H1 (cell line): ENCODE data around the gene LYVE1. TPM values are rescaled to one million over a fixed set of nuclear protein-coding genes. Genes with fewer than 3 reads are reported as not detected.

Experiments
- CTCF ChIA-PET: fragments of 300-600 bp; sonication (Branson Sonifier 250); formaldehyde crosslinking; loops from one replicate; lab custom pipeline; 2021; ENCODE audit not compliant: partially characterized antibody; lab: Charles Lee
- POLR2A ChIA-PET: fragments of 300-600 bp; sonication (Branson Sonifier 250); formaldehyde crosslinking; loops from one replicate; lab custom pipeline; 2021; ENCODE audit warnings: inconsistent platforms; ENCODE audit not compliant: partially characterized antibody; lab: Charles Lee
- DNase-seq, 2 experiments: peaks; one replicate each; pipeline versions ENCODE4 v3.0.0 to v3.0.0-alpha.2; 2010 to 2022; ENCODE audit warnings: low spot score in 2 of 2, low read depth in 1 of 2, mixed read lengths in 1 of 2
- FAIRE-seq: peaks from 2 replicates; lab custom pipeline; 2011; peaks lifted over from hg19 to GRCh38; lab: Jason Lieb, UNC
- H2AFZ ChIP-seq: 2 replicates; pipeline ENCODE4 v1.8.1; 2012; ENCODE audit warnings: low read length, inconsistent platforms
- H2AK5ac ChIP-seq: 2 replicates; pipeline ENCODE4 v1.6.1; 2013; ENCODE audit warnings: low read depth, low read length
- H2BK120ac ChIP-seq: replicated peaks from 2 replicates; pipeline ENCODE3; 2013; ENCODE audit warnings: low read depth, low read length, inconsistent platforms
- H2BK12ac ChIP-seq: 2 replicates; pipeline ENCODE4 v1.6.1; 2013; ENCODE audit warnings: low read depth, low read length
- H2BK15ac ChIP-seq: 2 replicates; pipeline ENCODE4 v1.6.1; 2013; ENCODE audit warnings: low read length
- H2BK20ac ChIP-seq: 2 replicates; pipeline ENCODE4 v1.6.1; 2013; ENCODE audit warnings: low read length
- H2BK5ac ChIP-seq: 2 replicates; pipeline ENCODE4 v1.6.1; 2013; ENCODE audit warnings: low read depth, low read length
- H3K14ac ChIP-seq: 2 replicates; pipeline ENCODE4 v1.6.1; 2013; ENCODE audit warnings: inconsistent platforms; ENCODE audit not compliant: insufficient read length
- H3K18ac ChIP-seq: 2 replicates; pipeline ENCODE4 v1.6.1; 2013; ENCODE audit warnings: low read length; ENCODE audit errors: extremely low read depth
- H3K23ac ChIP-seq: 2 replicates; pipeline ENCODE4 v1.6.1; 2013; ENCODE audit warnings: inconsistent platforms; ENCODE audit not compliant: insufficient read length
- H3K23me2 ChIP-seq: 2 replicates; pipeline ENCODE4 v1.6.1; 2013; ENCODE audit warnings: low read depth, low read length
- H3K27ac ChIP-seq: 2 replicates; pipeline ENCODE4 v1.6.1; 2011; ENCODE audit warnings: low read depth, low read length, inconsistent platforms
- H3K27me3 ChIP-seq, 4 experiments: replicated peaks in 1 of 4; 1 replicate in 1 of 4; 2 replicates in 3 of 4; pipeline versions ENCODE4 v1.6.1 to v1.8.1; 2011 to 2013; ENCODE audit warnings: low read length in 3 of 4, mild to moderate bottlenecking in 3 of 4, inconsistent platforms in 2 of 4, mixed read lengths in 2 of 4, moderate library complexity in 1 of 4; ENCODE audit not compliant: control insufficient read depth in 3 of 4, insufficient read depth in 3 of 4; ENCODE audit errors: extremely low read depth in 1 of 4
- H3K36me3 ChIP-seq, 4 experiments: 2 replicates each; pipeline versions ENCODE4 v1.6.1 to v1.8.1; 2011 to 2013; ENCODE audit warnings: mild to moderate bottlenecking in 4 of 4, low read length in 3 of 4, moderate library complexity in 2 of 4, control low read depth in 1 of 4, inconsistent platforms in 1 of 4; ENCODE audit not compliant: insufficient read depth in 4 of 4, control insufficient read depth in 2 of 4
- H3K4ac ChIP-seq: replicated peaks from 2 replicates; pipeline ENCODE3; 2013; ENCODE audit warnings: low read length, low read depth, mixed read lengths, inconsistent platforms; ENCODE audit not compliant: insufficient read length
- H3K4me1 ChIP-seq, 4 experiments: replicated peaks in 1 of 4; 1 replicate in 1 of 4; 2 replicates in 3 of 4; pipeline versions ENCODE4 v1.6.1 to v1.8.1; 2011 to 2013; ENCODE audit warnings: low read length in 3 of 4, inconsistent platforms in 2 of 4, mixed read lengths in 1 of 4; ENCODE audit not compliant: insufficient read depth in 4 of 4, control insufficient read depth in 3 of 4
- H3K4me2 ChIP-seq, 2 experiments: 2 replicates each; pipeline versions ENCODE4 v1.6.1 to v1.8.1; 2011 to 2013; ENCODE audit warnings: low read depth in 2 of 2, low read length in 2 of 2, control low read depth in 1 of 2, inconsistent platforms in 1 of 2, mild to moderate bottlenecking in 1 of 2; ENCODE audit not compliant: insufficient read depth in 1 of 2
- H3K4me3 ChIP-seq, 4 experiments: fragments of 200-600, 300-600 bp in 1 of 4; sonication (generic), shearing (Covaris generic), sonication (Bioruptor Twin) in 1 of 4; 2 replicates each; pipeline versions ENCODE4 v1.5.1 to v1.8.1; 2011 to 2016; ENCODE audit warnings: low read length in 4 of 4, low read depth in 3 of 4, control low read depth in 2 of 4, inconsistent platforms in 2 of 4, mild to moderate bottlenecking in 2 of 4, mixed read lengths in 1 of 4, moderate library complexity in 1 of 4; ENCODE audit not compliant: insufficient read depth in 2 of 4; ENCODE audit errors: extremely low read depth in 1 of 4
- H3K56ac ChIP-seq: replicated peaks from 2 replicates; pipeline ENCODE3; 2013; ENCODE audit warnings: low read depth, mild to moderate bottlenecking, mixed read lengths, low read length, inconsistent platforms; ENCODE audit not compliant: insufficient read length
- H3K79me1 ChIP-seq: 2 replicates; pipeline ENCODE4 v1.6.1; 2013; ENCODE audit warnings: low read depth, low read length, control low read depth
- H3K79me2 ChIP-seq, 2 experiments: 2 replicates each; pipeline versions ENCODE4 v1.6.1 to v1.8.1; 2012 to 2013; ENCODE audit warnings: low read length in 2 of 2, mild to moderate bottlenecking in 2 of 2, inconsistent platforms in 1 of 2; ENCODE audit not compliant: insufficient read depth in 2 of 2, control insufficient read depth in 1 of 2
- H3K9ac ChIP-seq, 4 experiments: replicated peaks in 1 of 4; 1 replicate in 1 of 4; 2 replicates in 3 of 4; pipeline versions ENCODE4 v1.6.1 to v1.8.1; 2011 to 2013; ENCODE audit warnings: low read depth in 3 of 4, low read length in 3 of 4, control low read depth in 2 of 4, mild to moderate bottlenecking in 2 of 4, moderate library complexity in 2 of 4, inconsistent platforms in 1 of 4; ENCODE audit errors: extremely low read depth in 1 of 4
- H3K9me3 ChIP-seq, 2 experiments: 2 replicates each; pipeline versions ENCODE4 v1.6.1 to v1.8.1; 2012 to 2013; ENCODE audit warnings: mild to moderate bottlenecking in 2 of 2, moderate library complexity in 2 of 2, control low read depth in 1 of 2, inconsistent platforms in 1 of 2, low read depth in 1 of 2, low read length in 1 of 2, mixed read lengths in 1 of 2; ENCODE audit not compliant: insufficient read depth in 2 of 2
- H4K20me1 ChIP-seq, 2 experiments: replicated peaks in 1 of 2; 2 replicates each; pipeline versions ENCODE3 to v1.8.1; 2011 to 2013; ENCODE audit warnings: inconsistent platforms in 2 of 2, low read length in 2 of 2, mild to moderate bottlenecking in 1 of 2; ENCODE audit not compliant: insufficient read depth in 2 of 2, control insufficient read depth in 1 of 2
- H4K5ac ChIP-seq: 2 replicates; pipeline ENCODE4 v1.6.1; 2013; ENCODE audit warnings: low read length, low read depth, mixed read lengths, inconsistent platforms; ENCODE audit not compliant: insufficient read length
- H4K8ac ChIP-seq: 2 replicates; pipeline ENCODE4 v1.8.0; 2013; ENCODE audit warnings: mild to moderate bottlenecking, moderate library complexity, low read length, inconsistent platforms; ENCODE audit not compliant: insufficient read depth; ENCODE audit errors: extremely low read depth
- H4K91ac ChIP-seq: replicated peaks from 2 replicates; pipeline ENCODE3; 2013; ENCODE audit warnings: low read length, mixed read lengths, inconsistent platforms; ENCODE audit not compliant: insufficient read length
- ASH2L ChIP-seq: fragments of 200-600, 300-600 bp; sonication (generic); IDR thresholded peaks from one replicate; pipeline ENCODE4 v1.7.1; 2017; ENCODE audit warnings: low read length
- BRCA1 ChIP-seq: IDR thresholded peaks from 2 replicates; pipeline ENCODE4 v1.6.1; 2012; ENCODE audit warnings: low read depth, low read length, improper control_type of control experiment
- CHD2 ChIP-seq: IDR thresholded peaks from 2 replicates; pipeline ENCODE4 v1.6.1; 2012; ENCODE audit warnings: low read length, improper control_type of control experiment
- GTF2F1 ChIP-seq: IDR thresholded peaks from 2 replicates; pipeline ENCODE4 v1.6.1; 2012; ENCODE audit warnings: low read depth, low read length, improper control_type of control experiment, borderline replicate concordance
- HDAC2 ChIP-seq, 2 experiments: fragments of 300-600 bp in 1 of 2; sonication (generic) in 1 of 2; IDR thresholded peaks; 2 replicates each; pipeline ENCODE4 v1.6.1; 2011 to 2012; ENCODE audit warnings: low read depth in 2 of 2, low read length in 2 of 2, mild to moderate bottlenecking in 2 of 2, moderate library complexity in 2 of 2, borderline replicate concordance in 1 of 2, inconsistent platforms in 1 of 2
- RAD21 ChIP-seq, 2 experiments: IDR thresholded peaks in 1 of 2; conservative IDR thresholded peaks in 1 of 2; 2 replicates each; pipeline ENCODE4 v1.6.1; 2011; ENCODE audit warnings: low read depth in 2 of 2, low read length in 2 of 2, improper control_type of control experiment in 1 of 2, inconsistent platforms in 1 of 2, mild to moderate bottlenecking in 1 of 2, moderate library complexity in 1 of 2
- RXRA ChIP-seq: IDR thresholded peaks from 2 replicates; pipeline ENCODE4 v1.6.1; 2011; ENCODE audit warnings: low read depth, mild to moderate bottlenecking, low read length, moderate library complexity; ENCODE audit not compliant: insufficient read depth
- SAP30 ChIP-seq: fragments of 300-600 bp; sonication (generic); IDR thresholded peaks from 2 replicates; pipeline ENCODE4 v1.7.1; 2012; ENCODE audit warnings: low read length, moderate library complexity, mild to moderate bottlenecking, inconsistent platforms; ENCODE audit not compliant: insufficient read depth, insufficient replicate concordance
- SIN3A ChIP-seq, 2 experiments: IDR thresholded peaks in 1 of 2; conservative IDR thresholded peaks in 1 of 2; 2 replicates each; pipeline ENCODE4 v1.6.1; 2011 to 2012; ENCODE audit warnings: low read length in 2 of 2, improper control_type of control experiment in 1 of 2, low read depth in 1 of 2, mild to moderate bottlenecking in 1 of 2
- SP2 ChIP-seq: IDR thresholded peaks from 2 replicates; pipeline ENCODE4 v1.6.1; 2012; ENCODE audit warnings: mild to moderate bottlenecking, low read length, inconsistent platforms
- TEAD4 ChIP-seq: IDR thresholded peaks from 2 replicates; pipeline ENCODE4 v1.6.1; 2012; ENCODE audit warnings: low read depth, low read length, inconsistent platforms, mixed read lengths
- YY1 ChIP-seq: IDR thresholded peaks from 2 replicates; pipeline ENCODE4 v1.6.1; 2011; ENCODE audit warnings: low read depth, mild to moderate bottlenecking, low read length
- WGBS, 2 experiments: shearing (Covaris generic) in 1 of 2; methylation state at CpG; one replicate each; pipeline versions ENCODE4 v1.1.6 to v1.1.7; 2013 to 2015; ENCODE audit warnings: low lambda C conversion rate in 2 of 2, mixed read lengths in 2 of 2, inconsistent platforms in 1 of 2, low coverage in 1 of 2, missing lambda C conversion rate in 1 of 2; ENCODE audit not compliant: insufficient replicate concordance in 2 of 2, insufficient coverage in 1 of 2, insufficient read length in 1 of 2; ENCODE audit errors: extremely low coverage in 1 of 2, missing lambda C conversion rate in 1 of 2; 5-methylcytosine and 5-hydroxymethylcytosine counted together
- polyA plus RNA-seq, 7 experiments: library from polyadenylated mRNA; depleted of rRNA in 3 of 7; stranded (reverse) in 5 of 7; unstranded in 2 of 7; fragments of >200 nt in 5 of 7; fragments of 200-250 nt in 2 of 7; gene quantifications; 1 replicate in 5 of 7; 2 replicates in 1 of 7; 4 replicates in 1 of 7; pipeline versions ENCODE4 v1.2.1 to v1.2.3, GENCODE V29; 2011 to 2013; ENCODE audit warnings: missing spikeins in 2 of 7, mixed read lengths in 2 of 7
- total RNA-seq: library from RNA; stranded (reverse); fragmentation: NEBNext Ultra II Directional; extraction: Animal tissue kit (Norgen Biotek cat#: 25700); gene quantifications from 2 replicates; pipeline ENCODE4 v1.2.1, GENCODE V29; 2021
- TF ChIP-seq, protein P1 (sequence below): IDR thresholded peaks from 2 replicates; pipeline ENCODE4 v1.6.1; 2011; ENCODE audit warnings: low read length, improper control_type of control experiment

The LYVE1 gene
- total and polyA plus RNA-seq, 2 of the 8 experiments (the other 6 are each of a cell fraction or from before 2014, with no cell fraction given), result 0.09 TPM; not detected in 1

DNA sequence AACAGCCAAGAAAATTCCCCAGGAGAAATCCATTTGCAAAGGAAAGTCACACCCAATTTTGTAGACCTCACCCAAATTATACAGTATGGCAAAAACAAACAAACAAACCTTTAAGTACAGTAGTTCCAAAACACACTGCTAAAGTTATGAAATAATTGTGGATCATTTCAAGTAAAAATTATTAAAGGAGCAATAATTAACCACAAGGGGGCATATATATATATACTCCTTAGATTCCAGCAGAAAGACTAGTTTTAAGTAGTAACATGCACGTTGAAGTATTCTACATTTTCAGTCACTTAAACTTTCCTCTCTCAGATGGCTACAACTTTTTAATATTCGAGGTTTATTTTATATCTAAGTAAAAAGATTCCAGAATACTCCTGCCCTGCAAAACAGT lies 54.3 kb downstream of the LYVE1 start:
- H2BK5ac ChIP-seq, result no peak overlapping the region
- no peaks in the 10 kb centered on the region for H3K36me3 ChIP-seq
- ChIA-PET POLR2A (no interaction called here), CTCF (interaction anchor here (1.2 to 1.7 kb wide), 6 partner anchors 9 to 104 kb away, joined by 3 to 6 read pairs (median 4); partner anchors contain the start of gene AMPD3)
- H3K4ac ChIP-seq, result no peak overlapping the region
- no peak overlapping the region for H3K18ac ChIP-seq
- H4K20me1 ChIP-seq, result no peaks in the 10 kb centered on the region
- H3K4me2 ChIP-seq, result no peak overlapping the region
- no peak overlapping the region for H2BK15ac ChIP-seq
- no peak overlapping the region for H2BK120ac ChIP-seq
- FAIRE-seq (no peak), DNase-seq (no peak)
- no peaks in the 10 kb centered on the region for H3K27me3 ChIP-seq
- H3K79me2 ChIP-seq, result no peaks in the 10 kb centered on the region
- WGBS, 2 experiments, result 82% methylated on average over 2 of the region's 2 CpGs; no CpG with 5 or more reads in 1 of the 2 experiments
- H4K8ac ChIP-seq, result no peak overlapping the region
- no peak overlapping the region for H4K91ac ChIP-seq
- H3K4me3 ChIP-seq, result no peak overlapping the region
- no peaks in the 10 kb centered on the region for H3K79me1 ChIP-seq
- no peak overlapping the region for H3K14ac ChIP-seq
- no peak overlapping the region for H4K5ac ChIP-seq
- H2AFZ ChIP-seq, result no peak overlapping the region
- H3K4me1 ChIP-seq, result peaks cover 2 to 7% (median 6%) of the 10 kb centered on the region in 4 experiments; a peak in 4 of 7 replicates
- no peak overlapping the region for H2BK20ac ChIP-seq
- no peak overlapping the region for H3K23ac ChIP-seq
- no peak overlapping the region for H3K27ac ChIP-seq
- no peaks in the 10 kb centered on the region for H3K9me3 ChIP-seq
- no peak overlapping the region for H3K56ac ChIP-seq
- H2AK5ac ChIP-seq, result no peak overlapping the region
- no peak overlapping the region for H2BK12ac ChIP-seq
- no peaks in the 10 kb centered on the region for H3K23me2 ChIP-seq
- H3K9ac ChIP-seq, result no peak overlapping the region
- no peak for TF ChIP-seq TEAD4
- no peak for TF ChIP-seq GTF2F1
- no peak for TF ChIP-seq YY1
- TF ChIP-seq HDAC2 (IDR thresholded peaks at IDR 0.05; ENCODE audit: borderline replicate concordance in 1 of 2, low read depth in 2 of 2, low read length in 2 of 2), result no peak
- TF ChIP-seq SP2, result no peak
- TF ChIP-seq CHD2, result no peak
- TF ChIP-seq BRCA1, result no peak
- no peak for TF ChIP-seq SIN3A (conservative IDR thresholded peaks at IDR 0.05 in 1 of 2, IDR thresholded peaks at IDR 0.05 in 1 of 2; ENCODE audit: low read depth in 1 of 2, low read length in 2 of 2)
- no peak for TF ChIP-seq SAP30
- TF ChIP-seq RAD21 (IDR thresholded peaks at IDR 0.05 in 1 of 2, conservative IDR thresholded peaks at IDR 0.05 in 1 of 2; ENCODE audit: low read depth in 2 of 2, low read length in 2 of 2), result no peak
- TF ChIP-seq, protein P1, sequence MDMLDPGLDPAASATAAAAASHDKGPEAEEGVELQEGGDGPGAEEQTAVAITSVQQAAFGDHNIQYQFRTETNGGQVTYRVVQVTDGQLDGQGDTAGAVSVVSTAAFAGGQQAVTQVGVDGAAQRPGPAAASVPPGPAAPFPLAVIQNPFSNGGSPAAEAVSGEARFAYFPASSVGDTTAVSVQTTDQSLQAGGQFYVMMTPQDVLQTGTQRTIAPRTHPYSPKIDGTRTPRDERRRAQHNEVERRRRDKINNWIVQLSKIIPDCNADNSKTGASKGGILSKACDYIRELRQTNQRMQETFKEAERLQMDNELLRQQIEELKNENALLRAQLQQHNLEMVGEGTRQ, result no peak
- no peak for TF ChIP-seq ASH2L
- TF ChIP-seq RXRA, result no peak
